Gastroesophageal sphincter (tissue), 4 donors: ENCODE data around the gene SLC26A3. TPM values are rescaled to one million over a fixed set of nuclear protein-coding genes. Genes with fewer than 3 reads are reported as not detected.

ENCODE experiments used
- ATAC-seq: fragments of 150-250 bp; one replicate; pipeline ENCODE4 v1.9.1; 2016; ENCODE audit warnings: mild to moderate bottlenecking, moderate library complexity
- H3K27ac ChIP-seq, 4 donors: fragments of 200-600 bp; sonication (generic) in 3 of 4; 1 replicate in 3 of 4; 2 replicates in 1 of 4; pipeline ENCODE4 v1.5.1; 2016 to 2019
- H3K27me3 ChIP-seq: fragments of 200-600 bp; sonication (generic); one replicate; pipeline ENCODE4 v1.5.1; 2019
- H3K36me3 ChIP-seq, 2 donors: fragments of 200-600 bp; sonication (generic); one replicate each; pipeline ENCODE4 v1.5.1; 2019; ENCODE audit warnings: control low read depth in 1 of 2
- H3K4me1 ChIP-seq, 3 donors: fragments of 200-600 bp; sonication (generic); 1 replicate in 2 of 3; 2 replicates in 1 of 3; pipeline ENCODE4 v1.5.1; 2016 to 2019; ENCODE audit warnings: control low read depth in 2 of 3
- H3K4me3 ChIP-seq, 2 donors: fragments of 200-600 bp; sonication (generic); one replicate each; pipeline ENCODE4 v1.5.1; 2019; ENCODE audit warnings: mild to moderate bottlenecking in 1 of 2, moderate library complexity in 1 of 2
- H3K9me3 ChIP-seq, 3 donors: fragments of 200-600 bp; sonication (generic); one replicate each; pipeline ENCODE4 v1.5.1; 2017 to 2019; ENCODE audit warnings: control low read depth in 2 of 3
- CTCF ChIP-seq, 4 experiments: fragments of 200-600 bp in 2 of 4; fragments of 450-650 bp in 2 of 4; sonication (generic) in 1 of 4; IDR thresholded peaks; one replicate each; pipeline ENCODE4 v1.5.1; 2017 to 2019; ENCODE audit warnings: antibody characterized with exemption in 4 of 4, mild to moderate bottlenecking in 2 of 4, moderate library complexity in 2 of 4
- EP300 ChIP-seq: sonication (generic); formaldehyde crosslinking; IDR thresholded peaks from one replicate; pipeline ENCODE4 v1.6.1; 2017; ENCODE audit warnings: antibody characterized with exemption, mild to moderate bottlenecking
- POLR2A ChIP-seq, 2 donors: fragments of 450-650 bp; IDR thresholded peaks; one replicate each; pipeline ENCODE4 v1.6.1; 2017; ENCODE audit warnings: antibody characterized with exemption in 2 of 2, mild to moderate bottlenecking in 2 of 2, moderate library complexity in 1 of 2
- POLR2AphosphoS5 ChIP-seq: sonication (generic); formaldehyde crosslinking; IDR thresholded peaks from one replicate; pipeline ENCODE4 v1.6.1; 2017; ENCODE audit warnings: antibody characterized with exemption
- WGBS, 2 donors: methylation state at CpG; one replicate each; pipeline ENCODE4 v1.1.5; 2018; ENCODE audit warnings: low coverage in 1 of 2; 5-methylcytosine and 5-hydroxymethylcytosine counted together
- total RNA-seq, 4 donors: library from RNA; depleted of rRNA; stranded (reverse); fragments of >200 nt; gene quantifications; one replicate each; pipeline ENCODE4 v1.1.0, GENCODE V29; 2016

Gene SLC26A3
- total RNA-seq, 4 donors from 2014 or later: 0.81 to 13.1 (median 8.6) TPM

- Histone ChIP-seq H3K27me3 (no peaks in the 10 kb centered on the region), H3K36me3 (no peaks in the 10 kb centered on the region), H3K4me1 (no peaks in the 10 kb centered on the region), H3K27ac (no peak overlapping the region), H3K9me3 (no peaks in the 10 kb centered on the region), H3K4me3 (no peak overlapping the region)
- TF ChIP-seq EP300 (no peak), CTCF (IDR thresholded peaks at IDR 0.05) (no peak), POLR2A (IDR thresholded peaks at IDR 0.05) (no peak), POLR2AphosphoS5 (no peak)
- ATAC-seq: no peak
These were observed 43.3 kb upstream of the SLC26A3 start for GRCh38 chr7:107846324-107846723.

GRCh38 chr7:107843184-107843583 is 40.2 kb upstream of the SLC26A3 start:
- Histone ChIP-seq H3K4me1 (no peaks in the 10 kb centered on the region), H3K36me3 (no peaks in the 10 kb centered on the region), H3K27ac (no peak overlapping the region), H3K27me3 (no peaks in the 10 kb centered on the region), H3K9me3 (no peaks in the 10 kb centered on the region), H3K4me3 (no peak overlapping the region)
- ATAC-seq: no peak
- WGBS, 2 donors: 91 to 94% methylated on average over 3 to 15 of the region's 16 CpGs
- no peak for TF ChIP-seq CTCF (IDR thresholded peaks at IDR 0.05)
- TF ChIP-seq POLR2A (IDR thresholded peaks at IDR 0.05): no peak
- no peak for TF ChIP-seq EP300
- no peak for TF ChIP-seq POLR2AphosphoS5

GRCh38 chr7:107842213-107842612 is 39.2 kb upstream of the SLC26A3 start:
- Histone ChIP-seq H3K27ac (no peak overlapping the region), H3K4me3 (no peak overlapping the region), H3K9me3 (no peaks in the 10 kb centered on the region), H3K36me3 (no peaks in the 10 kb centered on the region), H3K27me3 (no peaks in the 10 kb centered on the region), H3K4me1 (no peaks in the 10 kb centered on the region)
- ATAC-seq: no peak
- WGBS, 2 donors: 78 to 92% methylated on average over 3 of the region's 3 CpGs
- no peak for TF ChIP-seq POLR2A (IDR thresholded peaks at IDR 0.05)
- no peak for TF ChIP-seq POLR2AphosphoS5
- no peak for TF ChIP-seq EP300
- no peak for TF ChIP-seq CTCF (IDR thresholded peaks at IDR 0.05)

- Histone ChIP-seq H3K4me1 (no peaks in the 10 kb centered on the region), H3K4me3 (no peak overlapping the region), H3K27ac (no peak overlapping the region), H3K36me3 (no peaks in the 10 kb centered on the region), H3K9me3 (no peaks in the 10 kb centered on the region), H3K27me3 (no peaks in the 10 kb centered on the region)
- TF ChIP-seq EP300 (no peak), CTCF (IDR thresholded peaks at IDR 0.05) (no peak), POLR2A (IDR thresholded peaks at IDR 0.05) (no peak), POLR2AphosphoS5 (no peak)
- 85 to 93% methylated on average over 2 to 5 of the region's 5 CpGs for WGBS, 2 donors
- no peak for ATAC-seq
These were observed 36.0 kb upstream of the SLC26A3 start for GRCh38 chr7:107838816-107839565.

GRCh38 chr7:107838024-107838601 is 35.1 kb upstream of the SLC26A3 start:
- no peaks in the 10 kb centered on the region for H3K36me3 ChIP-seq
- H3K27ac ChIP-seq: no peak overlapping the region
- no peaks in the 10 kb centered on the region for H3K4me1 ChIP-seq
- H3K9me3 ChIP-seq: no peaks in the 10 kb centered on the region
- H3K27me3 ChIP-seq: no peaks in the 10 kb centered on the region
- 65 to 93% methylated on average over 2 to 3 of the region's 3 CpGs for WGBS, 2 donors
- no peak overlapping the region for H3K4me3 ChIP-seq
- no peak for TF ChIP-seq POLR2A (IDR thresholded peaks at IDR 0.05)
- TF ChIP-seq EP300: no peak
- ATAC-seq: no peak
